ENCODE results near the gene MUC22. TPM values are rescaled to one million over a fixed set of nuclear protein-coding genes. Genes with fewer than 3 reads are reported as not detected.

Gene MUC22
- total RNA-seq, 1 donor: not detected

DNA sequence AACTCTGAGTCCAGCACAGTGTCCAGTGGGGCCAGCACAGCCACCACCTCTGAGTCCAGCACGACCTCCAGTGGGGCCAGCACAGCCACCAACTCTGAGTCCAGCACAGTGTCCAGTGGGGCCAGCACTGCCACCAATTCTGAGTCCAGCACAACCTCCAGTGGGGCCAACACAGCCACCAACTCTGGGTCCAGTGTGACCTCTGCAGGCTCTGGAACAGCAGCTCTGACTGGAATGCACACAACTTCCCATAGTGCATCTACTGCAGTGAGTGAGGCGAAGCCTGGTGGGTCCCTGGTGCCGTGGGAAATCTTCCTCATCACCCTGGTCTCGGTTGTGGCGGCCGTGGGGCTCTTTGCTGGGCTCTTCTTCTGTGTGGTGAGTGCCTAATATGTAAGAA lies 23.0 kb upstream of the MUC22 start:
- no peaks in the 10 kb centered on the region for H4K20me1 ChIP-seq (ENCODE audit: insufficient read depth, low read length)
- TF ChIP-seq, protein P1, sequence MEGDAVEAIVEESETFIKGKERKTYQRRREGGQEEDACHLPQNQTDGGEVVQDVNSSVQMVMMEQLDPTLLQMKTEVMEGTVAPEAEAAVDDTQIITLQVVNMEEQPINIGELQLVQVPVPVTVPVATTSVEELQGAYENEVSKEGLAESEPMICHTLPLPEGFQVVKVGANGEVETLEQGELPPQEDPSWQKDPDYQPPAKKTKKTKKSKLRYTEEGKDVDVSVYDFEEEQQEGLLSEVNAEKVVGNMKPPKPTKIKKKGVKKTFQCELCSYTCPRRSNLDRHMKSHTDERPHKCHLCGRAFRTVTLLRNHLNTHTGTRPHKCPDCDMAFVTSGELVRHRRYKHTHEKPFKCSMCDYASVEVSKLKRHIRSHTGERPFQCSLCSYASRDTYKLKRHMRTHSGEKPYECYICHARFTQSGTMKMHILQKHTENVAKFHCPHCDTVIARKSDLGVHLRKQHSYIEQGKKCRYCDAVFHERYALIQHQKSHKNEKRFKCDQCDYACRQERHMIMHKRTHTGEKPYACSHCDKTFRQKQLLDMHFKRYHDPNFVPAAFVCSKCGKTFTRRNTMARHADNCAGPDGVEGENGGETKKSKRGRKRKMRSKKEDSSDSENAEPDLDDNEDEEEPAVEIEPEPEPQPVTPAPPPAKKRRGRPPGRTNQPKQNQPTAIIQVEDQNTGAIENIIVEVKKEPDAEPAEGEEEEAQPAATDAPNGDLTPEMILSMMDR (IDR thresholded peaks at IDR 0.05; ENCODE audit: extremely low read depth, low read depth, low read length): no peak

DNA sequence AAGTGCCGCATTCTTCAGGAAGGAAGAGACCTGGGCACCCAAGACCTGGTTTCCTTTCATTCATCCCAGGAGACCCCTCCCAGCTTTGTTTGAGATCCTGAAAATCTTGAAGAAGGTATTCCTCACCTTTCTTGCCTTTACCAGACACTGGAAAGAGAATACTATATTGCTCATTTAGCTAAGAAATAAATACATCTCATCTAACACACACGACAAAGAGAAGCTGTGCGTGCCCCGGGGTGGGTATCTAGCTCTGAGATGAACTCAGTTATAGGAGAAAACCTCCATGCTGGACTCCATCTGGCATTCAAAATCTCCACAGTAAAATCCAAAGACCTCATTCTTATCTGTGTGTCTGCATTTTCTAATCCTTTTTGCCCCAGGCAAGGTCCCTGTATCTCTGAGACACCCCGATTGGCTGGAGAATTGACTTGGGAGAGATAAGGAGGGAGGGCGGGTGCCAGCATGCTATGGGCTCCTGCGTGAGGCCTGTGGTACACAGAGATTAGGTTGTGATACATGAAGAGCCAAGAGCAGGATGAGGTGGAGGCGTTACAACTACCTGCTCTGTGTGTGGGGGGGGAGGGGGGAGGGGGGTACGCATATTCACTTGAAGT lies 22.0 kb upstream of the MUC22 start:
- Histone ChIP-seq H3K27ac (ENCODE audit: low read depth, low read length) (no peak overlapping the region), H2AFZ (ENCODE audit: low read length) (no peak overlapping the region), H3K4me1 (ENCODE audit: insufficient read depth, low read length) (no peaks in the 10 kb centered on the region), H3K4me3 (ENCODE audit: insufficient read depth, low read length) (no peak overlapping the region), H3K79me2 (ENCODE audit: insufficient read depth, low read length) (no peaks in the 10 kb centered on the region), H4K20me1 (ENCODE audit: insufficient read depth, low read length) (no peaks in the 10 kb centered on the region), H3K4me2 (ENCODE audit: insufficient read depth, low read length) (no peak overlapping the region), H3K36me3 (ENCODE audit: insufficient read depth, low read length) (no peaks in the 10 kb centered on the region), H3K9me3 (ENCODE audit: low read depth, low read length) (no peaks in the 10 kb centered on the region), H3K27me3 (ENCODE audit: insufficient read depth, low read length) (peaks cover 6% of the 10 kb centered on the region)
- no peak for DNase-seq (ENCODE audit: insufficient read length, low spot score, missing footprints)
- TF ChIP-seq, protein P1 (IDR thresholded peaks at IDR 0.05; ENCODE audit: extremely low read depth, low read depth, low read length): no peak

More for the DNA sequence above, 23.0 kb upstream of the MUC22 start:
- Histone ChIP-seq H3K4me2 (ENCODE audit: insufficient read depth, low read length) (no peak overlapping the region), H3K27me3 (ENCODE audit: insufficient read depth, low read length) (peaks cover 7% of the 10 kb centered on the region), H3K27ac (ENCODE audit: low read depth, low read length) (no peak overlapping the region), H2AFZ (ENCODE audit: low read length) (no peak overlapping the region), H3K9me3 (ENCODE audit: low read depth, low read length) (no peaks in the 10 kb centered on the region), H3K4me1 (ENCODE audit: insufficient read depth, low read length) (peaks cover 3% of the 10 kb centered on the region), H3K79me2 (ENCODE audit: insufficient read depth, low read length) (no peaks in the 10 kb centered on the region), H3K36me3 (ENCODE audit: insufficient read depth, low read length) (no peaks in the 10 kb centered on the region), H3K4me3 (ENCODE audit: insufficient read depth, low read length) (no peak overlapping the region)
- no peak for DNase-seq (ENCODE audit: insufficient read length, low spot score, missing footprints)

DNA sequence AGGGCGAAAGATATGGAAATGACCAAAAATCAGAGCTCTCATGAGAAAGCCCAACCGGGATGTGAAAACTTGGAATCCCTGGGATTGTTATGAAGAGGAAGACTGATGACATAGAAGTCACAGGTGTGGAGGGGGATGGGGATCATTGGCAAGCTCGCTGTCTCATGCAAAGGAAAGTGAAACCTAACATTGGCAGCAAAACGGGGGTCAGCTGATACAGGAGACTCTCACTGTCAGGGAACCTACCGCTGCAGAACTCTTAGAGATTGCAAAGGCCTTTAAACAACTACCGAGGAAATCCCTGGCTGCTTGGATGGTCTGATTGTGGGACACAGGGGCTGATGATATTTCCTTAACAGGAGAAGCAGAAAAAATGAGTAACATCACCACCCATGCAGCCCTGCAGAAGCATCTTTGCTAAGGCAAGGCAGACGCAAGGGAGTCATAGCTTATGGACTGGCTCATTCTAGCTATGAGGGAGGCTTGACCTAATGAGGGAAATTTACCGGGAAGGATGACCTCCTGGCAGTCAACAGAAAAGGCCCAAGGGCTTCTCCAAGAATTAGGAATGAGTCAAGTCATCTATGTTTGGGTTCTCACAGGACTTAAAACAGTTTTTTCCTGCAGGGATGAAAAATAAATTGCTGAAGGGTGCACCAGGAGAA lies 19.7 kb upstream of the MUC22 start:
- H4K20me1 ChIP-seq (ENCODE audit: insufficient read depth, low read length): no peaks in the 10 kb centered on the region
- H3K4me1 ChIP-seq (ENCODE audit: insufficient read depth, low read length): no peaks in the 10 kb centered on the region
- no peaks in the 10 kb centered on the region for H3K27me3 ChIP-seq (ENCODE audit: insufficient read depth, low read length)
- no peaks in the 10 kb centered on the region for H3K79me2 ChIP-seq (ENCODE audit: insufficient read depth, low read length)
- H3K4me2 ChIP-seq (ENCODE audit: insufficient read depth, low read length): no peak overlapping the region
- H3K36me3 ChIP-seq (ENCODE audit: insufficient read depth, low read length): no peaks in the 10 kb centered on the region
- no peaks in the 10 kb centered on the region for H3K9me3 ChIP-seq (ENCODE audit: low read depth, low read length)
- H3K4me3 ChIP-seq (ENCODE audit: insufficient read depth, low read length): no peak overlapping the region
- H2AFZ ChIP-seq (ENCODE audit: low read length): no peak overlapping the region
- peak; percentile 68 for DNase-seq (ENCODE audit: insufficient read length, low spot score, missing footprints)
- TF ChIP-seq, protein P1 (IDR thresholded peaks at IDR 0.05; ENCODE audit: extremely low read depth, low read depth, low read length): no peak
- H3K27ac ChIP-seq (ENCODE audit: low read depth, low read length): no peak overlapping the region

DNA sequence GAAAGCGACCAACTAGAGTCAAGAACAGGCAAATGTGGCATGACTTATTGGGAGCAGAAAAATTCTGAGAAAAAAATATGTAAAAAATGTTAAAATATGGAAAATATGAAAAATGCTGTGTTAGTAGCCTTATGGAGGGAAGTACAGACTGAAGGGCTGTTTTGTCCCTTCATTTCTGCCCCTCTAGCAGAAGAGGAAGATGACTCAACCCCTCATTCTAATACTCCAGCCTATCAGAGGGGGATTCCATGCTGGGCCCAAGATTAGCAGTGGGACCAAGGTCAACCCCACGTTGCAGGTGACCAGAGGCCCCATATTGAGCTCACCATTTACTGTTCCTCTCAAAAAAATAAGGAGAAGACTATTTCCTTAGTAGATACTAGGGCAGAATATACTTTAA lies 18.4 kb upstream of the MUC22 start:
- H3K79me2 ChIP-seq (ENCODE audit: insufficient read depth, low read length): no peaks in the 10 kb centered on the region
- no peaks in the 10 kb centered on the region for H3K27me3 ChIP-seq (ENCODE audit: insufficient read depth, low read length)
- H3K4me3 ChIP-seq (ENCODE audit: insufficient read depth, low read length): no peak overlapping the region
- no peaks in the 10 kb centered on the region for H3K36me3 ChIP-seq (ENCODE audit: insufficient read depth, low read length)
- no peaks in the 10 kb centered on the region for H3K4me1 ChIP-seq (ENCODE audit: insufficient read depth, low read length)
- H3K4me2 ChIP-seq (ENCODE audit: insufficient read depth, low read length): no peak overlapping the region
- no peak for DNase-seq (ENCODE audit: insufficient read length, low spot score, missing footprints)
- H4K20me1 ChIP-seq (ENCODE audit: insufficient read depth, low read length): no peaks in the 10 kb centered on the region
- TF ChIP-seq, protein P1 (IDR thresholded peaks at IDR 0.05; ENCODE audit: extremely low read depth, low read depth, low read length): no peak
- H3K9me3 ChIP-seq (ENCODE audit: low read depth, low read length): no peaks in the 10 kb centered on the region
- no peak overlapping the region for H2AFZ ChIP-seq (ENCODE audit: low read length)
- H3K27ac ChIP-seq (ENCODE audit: low read depth, low read length): no peak overlapping the region

Measured in osteoblast (primary cell).